ENCODE data around the gene CAVIN3. TPM values are rescaled to one million over a fixed set of nuclear protein-coding genes. Genes with fewer than 3 reads are reported as not detected.

The CAVIN3 gene
- total RNA-seq, 4 donors from 2014 or later = 18.6 to 36.5 (median 30.1) TPM

DNA sequence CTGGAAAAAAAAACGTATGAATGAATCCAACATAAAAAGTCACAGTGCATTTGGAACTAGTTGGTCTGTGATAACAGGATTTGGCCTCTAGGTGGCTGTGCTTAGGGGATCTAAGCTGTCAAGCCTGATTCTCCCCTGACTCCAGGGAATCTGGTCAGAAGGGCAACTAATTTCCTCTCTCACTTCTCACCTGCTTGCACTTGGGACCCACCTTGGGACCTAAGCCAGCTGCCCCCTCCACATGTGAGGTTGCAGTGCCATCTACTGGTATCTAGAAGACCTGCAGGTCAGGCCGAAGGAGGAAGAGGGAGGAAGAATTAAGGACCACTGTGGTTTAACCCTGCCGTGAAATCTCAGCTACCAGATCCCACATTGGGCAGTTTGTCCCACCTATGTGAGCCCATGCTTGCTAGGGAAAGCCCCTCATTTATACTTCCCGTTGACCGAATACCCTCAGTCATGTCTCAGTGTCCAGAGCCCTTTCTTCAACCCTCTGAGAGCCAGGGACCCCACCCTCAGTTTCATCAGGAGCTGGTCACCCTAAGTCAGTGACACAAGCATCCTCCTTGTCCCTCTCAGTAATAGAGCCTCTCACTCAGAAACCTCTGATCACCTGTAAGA lies 33.2 kb upstream of the CAVIN3 start:
- no peak overlapping the region for H3K27ac ChIP-seq
- H3K36me3 ChIP-seq = no peaks in the 10 kb centered on the region
- intact Hi-C loops (cut with DNase I) = loop anchor here (5.0 to 10.0 kb wide), 2 partner anchors 101 to 329 kb away; no protein-coding TSS in a partner anchor
- WGBS, 2 donors = 6 to 9% methylated on average over 5 of the region's 5 CpGs
- no peak overlapping the region for H3K4me3 ChIP-seq (replicated peaks in 1 of 3)
- TF ChIP-seq, protein P1, sequence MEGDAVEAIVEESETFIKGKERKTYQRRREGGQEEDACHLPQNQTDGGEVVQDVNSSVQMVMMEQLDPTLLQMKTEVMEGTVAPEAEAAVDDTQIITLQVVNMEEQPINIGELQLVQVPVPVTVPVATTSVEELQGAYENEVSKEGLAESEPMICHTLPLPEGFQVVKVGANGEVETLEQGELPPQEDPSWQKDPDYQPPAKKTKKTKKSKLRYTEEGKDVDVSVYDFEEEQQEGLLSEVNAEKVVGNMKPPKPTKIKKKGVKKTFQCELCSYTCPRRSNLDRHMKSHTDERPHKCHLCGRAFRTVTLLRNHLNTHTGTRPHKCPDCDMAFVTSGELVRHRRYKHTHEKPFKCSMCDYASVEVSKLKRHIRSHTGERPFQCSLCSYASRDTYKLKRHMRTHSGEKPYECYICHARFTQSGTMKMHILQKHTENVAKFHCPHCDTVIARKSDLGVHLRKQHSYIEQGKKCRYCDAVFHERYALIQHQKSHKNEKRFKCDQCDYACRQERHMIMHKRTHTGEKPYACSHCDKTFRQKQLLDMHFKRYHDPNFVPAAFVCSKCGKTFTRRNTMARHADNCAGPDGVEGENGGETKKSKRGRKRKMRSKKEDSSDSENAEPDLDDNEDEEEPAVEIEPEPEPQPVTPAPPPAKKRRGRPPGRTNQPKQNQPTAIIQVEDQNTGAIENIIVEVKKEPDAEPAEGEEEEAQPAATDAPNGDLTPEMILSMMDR (IDR thresholded peaks at IDR 0.05) = peak; percentile 67 to 95 (median 86)
- TF ChIP-seq POLR2A (IDR thresholded peaks at IDR 0.05) = no peak
- H3K9me3 ChIP-seq = no peaks in the 10 kb centered on the region
- peak; percentile 58 to 62 for DNase-seq
- no peaks in the 10 kb centered on the region for H3K27me3 ChIP-seq
- H3K4me1 ChIP-seq = no peaks in the 10 kb centered on the region

DNA sequence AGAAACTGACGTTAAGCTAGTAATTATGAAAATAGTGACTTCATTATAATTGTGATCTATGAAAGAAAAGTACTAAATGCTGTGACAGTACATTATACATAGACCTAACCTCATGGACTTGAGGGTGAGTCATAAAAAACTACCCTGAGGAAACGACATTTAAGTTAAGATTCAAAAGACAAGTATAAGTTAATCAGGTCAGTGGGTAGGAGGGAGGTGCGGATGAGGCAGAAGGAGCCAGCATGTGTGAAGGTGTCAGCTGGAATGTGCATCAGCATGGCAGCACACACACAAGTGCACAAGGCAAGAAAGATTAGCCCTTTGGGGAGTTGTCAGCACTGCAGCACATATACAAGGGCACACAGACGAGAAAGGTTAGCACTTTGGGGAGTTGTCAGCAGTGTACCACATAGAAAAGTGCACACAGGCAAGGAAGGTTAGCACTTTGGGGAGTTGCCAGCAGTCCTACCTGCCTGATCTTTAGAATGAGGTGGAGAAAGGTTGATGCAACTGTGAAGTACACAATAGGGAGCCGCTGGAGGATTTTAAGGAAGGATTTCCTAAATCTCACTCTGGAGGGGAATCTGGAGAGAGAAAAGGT lies 31.6 kb upstream of the CAVIN3 start:
- no peak for DNase-seq
- 78 to 84% methylated on average over 5 of the region's 5 CpGs for WGBS, 2 donors

DNA sequence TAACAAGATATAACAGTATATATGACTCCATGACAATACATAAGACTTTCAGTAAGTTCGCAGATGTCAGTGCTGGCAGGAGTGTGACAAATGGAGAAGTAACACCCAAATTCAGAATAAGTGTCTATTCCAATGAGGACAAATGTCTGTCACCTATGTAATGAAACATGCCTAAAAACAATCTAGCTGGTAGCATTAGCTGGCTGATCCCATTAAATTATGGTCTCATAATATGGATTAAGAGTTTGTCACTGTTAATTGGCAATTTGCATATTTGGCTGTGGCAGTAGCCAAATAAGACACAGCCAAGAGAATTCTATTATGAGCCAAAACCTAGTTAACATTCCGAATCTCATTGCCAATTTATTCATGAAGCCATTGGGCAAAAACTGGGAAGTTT lies 30.2 kb upstream of the CAVIN3 start:
- Histone ChIP-seq H3K27ac (no peak overlapping the region), H3K9me3 (no peaks in the 10 kb centered on the region), H3K36me3 (no peaks in the 10 kb centered on the region), H3K27me3 (no peaks in the 10 kb centered on the region), H3K4me3 (replicated peaks in 1 of 3) (no peak overlapping the region), H3K4me1 (no peaks in the 10 kb centered on the region)
- TF ChIP-seq POLR2A (IDR thresholded peaks at IDR 0.05) = no peak
- TF ChIP-seq, protein P1 (IDR thresholded peaks at IDR 0.05) = no peak
- WGBS, 2 donors = 86 to 92% methylated on average over 2 of the region's 2 CpGs
- no peak for DNase-seq
- intact Hi-C loops (cut with DNase I) = loop anchor here (5.0 to 10.0 kb wide), 2 partner anchors 98 to 326 kb away; no protein-coding TSS in a partner anchor

More for the DNA sequence above, 31.6 kb upstream of the CAVIN3 start:
- Histone ChIP-seq H3K4me3 (replicated peaks in 1 of 3) (no peak overlapping the region), H3K27ac (no peak overlapping the region), H3K9me3 (no peaks in the 10 kb centered on the region), H3K36me3 (no peaks in the 10 kb centered on the region), H3K4me1 (no peaks in the 10 kb centered on the region), H3K27me3 (no peaks in the 10 kb centered on the region)
- TF ChIP-seq, protein P1 (IDR thresholded peaks at IDR 0.05) = no peak
- no peak for TF ChIP-seq POLR2A (IDR thresholded peaks at IDR 0.05)
- intact Hi-C loops (cut with DNase I) = loop anchor here (5.0 to 10.0 kb wide), 2 partner anchors 100 to 327 kb away; no protein-coding TSS in a partner anchor

DNA sequence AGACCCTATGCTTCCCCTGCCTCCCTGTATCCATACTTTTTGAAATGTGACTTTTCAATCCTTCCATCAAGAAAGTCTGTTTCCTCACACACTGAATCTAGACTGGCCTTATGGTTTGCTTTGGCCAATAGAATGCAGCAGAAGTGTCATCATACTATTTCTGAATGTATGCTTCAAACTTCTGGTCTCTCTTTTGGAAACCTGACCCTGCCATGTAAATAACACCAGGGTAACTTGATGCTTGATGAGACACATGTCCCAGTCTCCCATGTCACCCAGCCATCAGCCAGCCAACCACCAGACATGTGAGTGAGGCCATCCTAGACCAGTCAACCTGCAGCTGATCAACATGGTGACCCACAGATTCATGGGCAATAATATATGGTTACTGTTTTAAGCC lies 29.7 kb upstream of the CAVIN3 start:
- no peak for TF ChIP-seq POLR2A (IDR thresholded peaks at IDR 0.05)
- TF ChIP-seq, protein P1 (IDR thresholded peaks at IDR 0.05) = no peak
- intact Hi-C loops (cut with DNase I) = loop anchor here (5.0 to 10.0 kb wide), 2 partner anchors 98 to 325 kb away; no protein-coding TSS in a partner anchor
- Histone ChIP-seq H3K27ac (no peak overlapping the region), H3K27me3 (no peaks in the 10 kb centered on the region), H3K4me1 (no peaks in the 10 kb centered on the region), H3K9me3 (no peaks in the 10 kb centered on the region), H3K4me3 (replicated peaks in 1 of 3) (no peak overlapping the region), H3K36me3 (no peaks in the 10 kb centered on the region)
- DNase-seq = no peak

DNA sequence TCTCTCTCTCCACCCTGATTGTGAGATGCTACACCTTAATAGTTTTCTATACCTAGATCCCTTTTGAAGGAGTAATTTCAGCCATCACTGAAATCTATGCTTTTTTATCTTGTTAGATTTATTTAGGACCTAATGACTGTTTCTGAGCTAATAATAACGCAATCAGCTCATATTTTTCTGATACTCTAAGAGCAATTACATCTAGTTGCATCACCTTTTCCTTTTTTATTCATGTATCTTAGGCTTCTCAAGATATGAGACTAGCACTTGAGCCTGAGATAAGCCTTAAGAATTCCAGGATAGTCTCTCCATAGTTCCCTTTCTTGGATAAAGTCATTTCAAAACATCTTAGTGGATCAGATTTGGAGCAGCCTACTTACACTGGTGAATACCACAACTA lies 25.1 kb upstream of the CAVIN3 start:
- 95 to 98% methylated on average over 1 of the region's 1 CpG for WGBS, 2 donors
- Histone ChIP-seq H3K4me3 (replicated peaks in 1 of 3) (no peak overlapping the region), H3K9me3 (no peaks in the 10 kb centered on the region), H3K27me3 (no peaks in the 10 kb centered on the region), H3K4me1 (no peaks in the 10 kb centered on the region), H3K36me3 (no peaks in the 10 kb centered on the region), H3K27ac (no peak overlapping the region)
- TF ChIP-seq, protein P1 (IDR thresholded peaks at IDR 0.05) = no peak
- no peak for TF ChIP-seq POLR2A (IDR thresholded peaks at IDR 0.05)
- DNase-seq = no peak
- intact Hi-C loops (cut with DNase I) = no loop called here

Data from thyroid gland (tissue), 4 donors.